ENCODE results near the gene SMIM5. TPM values are rescaled to one million over a fixed set of nuclear protein-coding genes. Genes with fewer than 3 reads are reported as not detected.
A peak's percentile ranks its signal among the peaks of the same experiment; 100 is the strongest.

SMIM5 gene
- 0.37 and 0.38 TPM in 2 replicates for polyA plus RNA-seq (2013)

GRCh38 chr17:75632863-75633485 is at the start of gene SMIM5:
SMIM5 (plus strand) TSS chr17:75633434; CDS start chr17:75640202, 6,768 bp downstream.
- no CpG with 5 or more reads among the region's 19 CpGs for WGBS (ENCODE audit: extremely low coverage, insufficient coverage, insufficient read length)
- Histone ChIP-seq H3K79me2 (ENCODE audit: control insufficient read depth, insufficient read depth, low read length, poor library complexity) (no peaks in the 10 kb centered on the region), H2BK5ac (ENCODE audit: low read depth, low read length, poor library complexity) (no peak within 1 kb of the TSS), H3K18ac (ENCODE audit: low read length) (peak within 1 kb of the TSS; percentile 21), H2AFZ (ENCODE audit: insufficient read depth, low read length, poor library complexity) (peak within 1 kb of the TSS; percentile 24), H3K4me1 (ENCODE audit: control insufficient read depth in 1 of 2, insufficient read depth in 2 of 2, low read length in 2 of 2) (peaks cover 11 to 13% of the 10 kb centered on the region in 2 experiments), H3K4ac (ENCODE audit: low read depth, low read length) (peak within 1 kb of the TSS; percentile 9), H3K4me3 (ENCODE audit: low read depth, low read length) (no peak within 1 kb of the TSS), H3K27ac (ENCODE audit: low read depth, low read length) (peak within 1 kb of the TSS; percentile 41), H3K4me2 (ENCODE audit: low read length) (peak within 1 kb of the TSS; percentile 47), H3K27me3 (ENCODE audit: insufficient read depth, low read length) (no peaks in the 10 kb centered on the region), H3K9me3 (ENCODE audit: insufficient read depth, low read depth, low read length) (peaks cover 3% of the 10 kb centered on the region), H2AK5ac (ENCODE audit: low read length) (peak within 1 kb of the TSS; percentile 14), H2BK120ac (ENCODE audit: insufficient read depth, low read length, poor library complexity) (peak within 1 kb of the TSS; percentile 9), H3K79me1 (ENCODE audit: low read length) (peaks cover 4% of the 10 kb centered on the region), H3K14ac (ENCODE audit: low read length) (peak within 1 kb of the TSS; percentile 41), H3K9ac (ENCODE audit: low read length) (no peak within 1 kb of the TSS), H3K23ac (ENCODE audit: low read length) (no peak within 1 kb of the TSS), H4K12ac (ENCODE audit: low read depth, low read length) (no peak within 1 kb of the TSS), H3K36me3 (ENCODE audit: control insufficient read depth in 1 of 2, insufficient read depth in 2 of 2, low read length in 2 of 2) (peaks cover 12% of the 10 kb centered on the region in 2 experiments), H4K91ac (ENCODE audit: low read depth, low read length) (peak within 1 kb of the TSS; percentile 60), H4K8ac (ENCODE audit: low read depth, low read length) (peak within 1 kb of the TSS; percentile 17), H2BK12ac (ENCODE audit: low read length) (peak within 1 kb of the TSS; percentile 38)
- peak; percentile 96 to 97 for DNase-seq

DNA sequence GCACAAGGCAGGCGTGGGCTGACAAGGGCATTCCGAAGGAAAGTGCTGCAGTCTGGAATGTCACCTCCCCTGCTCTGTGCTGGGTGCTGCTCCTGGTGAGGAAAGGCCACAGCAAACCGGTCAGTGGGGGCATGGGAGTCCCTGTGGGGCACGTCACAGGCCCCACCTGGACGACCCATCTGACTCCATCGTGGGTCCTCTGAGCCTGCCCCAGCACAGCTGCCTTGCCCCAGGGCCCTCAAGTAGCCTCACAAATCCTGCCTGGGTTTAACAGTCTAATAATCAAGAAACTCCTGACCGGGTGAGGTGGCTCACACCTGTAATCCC is 48.4 kb upstream of the SMIM5 start:
- Histone ChIP-seq H3K4me1 (ENCODE audit: control insufficient read depth in 1 of 2, insufficient read depth in 2 of 2, low read length in 2 of 2) (peaks cover 4 to 9% of the 10 kb centered on the region in 2 experiments), H3K4me3 (ENCODE audit: low read depth, low read length) (no peak overlapping the region), H3K18ac (ENCODE audit: low read length) (no peak overlapping the region), H3K79me2 (ENCODE audit: control insufficient read depth, insufficient read depth, low read length, poor library complexity) (peaks cover 12% of the 10 kb centered on the region), H2BK120ac (ENCODE audit: insufficient read depth, low read length, poor library complexity) (no peak overlapping the region), H3K9ac (ENCODE audit: low read length) (no peak overlapping the region), H3K27me3 (ENCODE audit: insufficient read depth, low read length) (no peaks in the 10 kb centered on the region), H3K36me3 (ENCODE audit: control insufficient read depth in 1 of 2, insufficient read depth in 2 of 2, low read length in 2 of 2) (no peaks in the 10 kb centered on the region), H3K14ac (ENCODE audit: low read length) (no peak overlapping the region), H3K27ac (ENCODE audit: low read depth, low read length) (no peak overlapping the region), H2AFZ (ENCODE audit: insufficient read depth, low read length, poor library complexity) (no peak overlapping the region), H3K4ac (ENCODE audit: low read depth, low read length) (no peak overlapping the region), H4K91ac (ENCODE audit: low read depth, low read length) (no peak overlapping the region), H2AK5ac (ENCODE audit: low read length) (no peak overlapping the region), H2BK12ac (ENCODE audit: low read length) (no peak overlapping the region), H2BK5ac (ENCODE audit: low read depth, low read length, poor library complexity) (no peak overlapping the region), H3K23ac (ENCODE audit: low read length) (no peak overlapping the region), H3K4me2 (ENCODE audit: low read length) (no peak overlapping the region), H3K79me1 (ENCODE audit: low read length) (peaks cover 18% of the 10 kb centered on the region), H3K9me3 (ENCODE audit: insufficient read depth, low read depth, low read length) (peaks cover 3% of the 10 kb centered on the region), H4K12ac (ENCODE audit: low read depth, low read length) (no peak overlapping the region), H4K8ac (ENCODE audit: low read depth, low read length) (no peak overlapping the region)
- DNase-seq: no peak
- WGBS (ENCODE audit: extremely low coverage, insufficient coverage, insufficient read length): no CpG with 5 or more reads among the region's 7 CpGs

DNA sequence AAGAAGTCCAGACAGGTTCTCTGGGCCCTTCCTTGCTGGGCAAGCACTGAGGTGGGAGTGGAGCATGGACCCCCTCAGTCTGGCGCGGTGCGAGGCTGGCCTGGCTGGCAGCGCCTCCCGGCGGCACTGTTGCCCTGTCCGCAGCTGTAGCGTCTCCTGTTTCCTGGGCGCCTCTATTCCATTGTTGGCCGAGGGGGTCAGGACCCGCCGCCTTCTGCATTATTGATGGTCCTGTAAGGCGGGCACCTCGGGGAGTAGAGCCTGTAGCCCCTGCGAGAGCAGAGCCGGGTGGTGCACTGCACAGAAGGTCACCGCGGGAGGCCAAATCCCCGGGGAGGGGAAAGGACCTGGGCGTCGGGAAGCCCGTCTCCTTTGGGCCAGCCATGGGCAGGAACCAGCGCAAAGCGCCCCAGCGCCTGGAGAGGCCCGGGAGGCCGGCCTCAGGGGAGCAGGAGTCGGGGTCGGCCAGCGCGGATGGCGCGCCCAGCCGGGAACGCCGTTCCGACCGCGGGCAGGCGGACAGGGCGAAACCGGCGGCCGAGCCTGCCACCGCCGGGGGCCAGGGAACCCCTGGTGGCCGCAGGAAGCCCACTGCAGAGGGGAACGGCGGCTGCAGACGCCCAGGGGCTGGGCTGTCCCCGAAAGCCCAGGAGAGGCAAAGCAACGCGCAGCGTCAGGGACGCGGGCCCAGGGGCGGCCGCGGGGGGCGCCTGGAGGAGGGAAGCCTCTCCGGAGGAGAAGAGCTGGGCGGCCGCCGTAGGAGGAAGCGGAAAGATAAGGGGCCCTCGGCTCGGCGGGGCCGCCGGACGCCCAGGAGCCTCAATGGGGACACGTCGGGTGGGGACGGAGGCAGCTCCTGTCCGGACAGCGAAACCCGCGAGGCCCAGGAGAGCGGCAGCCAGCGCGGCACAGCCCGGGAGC is 45.3 kb upstream of the SMIM5 start, which contains the start of gene MYO15B:
TSS of gene MYO15B (plus strand) at position 126 of the 921 bp plus-strand sequence. CDS start at position 384, 258 bp downstream.
- H3K79me2 ChIP-seq (ENCODE audit: control insufficient read depth, insufficient read depth, low read length, poor library complexity): peaks cover 12% of the 10 kb centered on the region
- peaks cover 4 to 9% of the 10 kb centered on the region in 2 experiments for H3K4me1 ChIP-seq (ENCODE audit: control insufficient read depth in 1 of 2, insufficient read depth in 2 of 2, low read length in 2 of 2)
- H3K14ac ChIP-seq (ENCODE audit: low read length): peak within 1 kb of the TSS; percentile 55
- peaks cover 18% of the 10 kb centered on the region for H3K79me1 ChIP-seq (ENCODE audit: low read length)
- no CpG with 5 or more reads among the region's 82 CpGs for WGBS (ENCODE audit: extremely low coverage, insufficient coverage, insufficient read length)
- peak within 1 kb of the TSS; percentile 86 for H2AK5ac ChIP-seq (ENCODE audit: low read length)
- peak in 1 of 2 donors; percentile 26 for DNase-seq
- H3K9me3 ChIP-seq (ENCODE audit: insufficient read depth, low read depth, low read length): no peaks in the 10 kb centered on the region
- H3K9ac ChIP-seq (ENCODE audit: low read length): peak within 1 kb of the TSS; percentile 79
- peak within 1 kb of the TSS; percentile 90 for H3K18ac ChIP-seq (ENCODE audit: low read length)
- peak within 1 kb of the TSS; percentile 68 for H3K4me3 ChIP-seq (ENCODE audit: low read depth, low read length)
- no peak within 1 kb of the TSS for H3K23ac ChIP-seq (ENCODE audit: low read length)
- peak within 1 kb of the TSS; percentile 88 for H4K12ac ChIP-seq (ENCODE audit: low read depth, low read length)
- peak within 1 kb of the TSS; percentile 46 for H2BK12ac ChIP-seq (ENCODE audit: low read length)
- peak within 1 kb of the TSS; percentile 61 for H3K4me2 ChIP-seq (ENCODE audit: low read length)
- peak within 1 kb of the TSS; percentile 68 for H3K4ac ChIP-seq (ENCODE audit: low read depth, low read length)
- H3K36me3 ChIP-seq (ENCODE audit: control insufficient read depth in 1 of 2, insufficient read depth in 2 of 2, low read length in 2 of 2): no peaks in the 10 kb centered on the region
- peak within 1 kb of the TSS; percentile 84 for H2AFZ ChIP-seq (ENCODE audit: insufficient read depth, low read length, poor library complexity)
- H4K91ac ChIP-seq (ENCODE audit: low read depth, low read length): peak within 1 kb of the TSS; percentile 85
- no peaks in the 10 kb centered on the region for H3K27me3 ChIP-seq (ENCODE audit: insufficient read depth, low read length)
- H3K27ac ChIP-seq (ENCODE audit: low read depth, low read length): peak within 1 kb of the TSS; percentile 71
- peak within 1 kb of the TSS; percentile 45 for H2BK5ac ChIP-seq (ENCODE audit: low read depth, low read length, poor library complexity)
- peak within 1 kb of the TSS; percentile 61 for H2BK120ac ChIP-seq (ENCODE audit: insufficient read depth, low read length, poor library complexity)
- H4K8ac ChIP-seq (ENCODE audit: low read depth, low read length): peak within 1 kb of the TSS; percentile 90

GRCh38 chr17:75588596-75589011 is 44.6 kb upstream of the SMIM5 start:
- peak overlapping the region; percentile 61 for H3K4me2 ChIP-seq (ENCODE audit: low read length)
- peak overlapping the region; percentile 86 for H2AK5ac ChIP-seq (ENCODE audit: low read length)
- peak overlapping the region; percentile 45 for H2BK5ac ChIP-seq (ENCODE audit: low read depth, low read length, poor library complexity)
- H3K79me1 ChIP-seq (ENCODE audit: low read length): peaks cover 18% of the 10 kb centered on the region
- H3K9ac ChIP-seq (ENCODE audit: low read length): peak overlapping the region; percentile 77
- no peak overlapping the region for H3K23ac ChIP-seq (ENCODE audit: low read length)
- H3K4me3 ChIP-seq (ENCODE audit: low read depth, low read length): peak overlapping the region; percentile 68
- peaks cover 12% of the 10 kb centered on the region for H3K79me2 ChIP-seq (ENCODE audit: control insufficient read depth, insufficient read depth, low read length, poor library complexity)
- no peaks in the 10 kb centered on the region for H3K27me3 ChIP-seq (ENCODE audit: insufficient read depth, low read length)
- H3K27ac ChIP-seq (ENCODE audit: low read depth, low read length): peak overlapping the region; percentile 71
- no peaks in the 10 kb centered on the region for H3K9me3 ChIP-seq (ENCODE audit: insufficient read depth, low read depth, low read length)
- H3K36me3 ChIP-seq (ENCODE audit: control insufficient read depth in 1 of 2, insufficient read depth in 2 of 2, low read length in 2 of 2): no peaks in the 10 kb centered on the region
- peak overlapping the region; percentile 90 for H3K18ac ChIP-seq (ENCODE audit: low read length)
- H3K4me1 ChIP-seq (ENCODE audit: control insufficient read depth in 1 of 2, insufficient read depth in 2 of 2, low read length in 2 of 2): peaks cover 4 to 9% of the 10 kb centered on the region in 2 experiments
- peak overlapping the region; percentile 46 for H2BK12ac ChIP-seq (ENCODE audit: low read length)
- peak overlapping the region; percentile 85 for H4K91ac ChIP-seq (ENCODE audit: low read depth, low read length)
- H2BK120ac ChIP-seq (ENCODE audit: insufficient read depth, low read length, poor library complexity): peak overlapping the region; percentile 59
- WGBS (ENCODE audit: extremely low coverage, insufficient coverage, insufficient read length): no CpG with 5 or more reads among the region's 49 CpGs
- H4K12ac ChIP-seq (ENCODE audit: low read depth, low read length): peak overlapping the region; percentile 88
- H3K4ac ChIP-seq (ENCODE audit: low read depth, low read length): peak overlapping the region; percentile 68
- H2AFZ ChIP-seq (ENCODE audit: insufficient read depth, low read length, poor library complexity): peak overlapping the region; percentile 84
- H4K8ac ChIP-seq (ENCODE audit: low read depth, low read length): peak overlapping the region; percentile 90
- DNase-seq: no peak
- H3K14ac ChIP-seq (ENCODE audit: low read length): peak overlapping the region; percentile 55

Data from trophoblast cell (in vitro differentiated cells and primary cell).